ENCODE data around the gene METTL9.
"Not testable (repeated sequence)": the region's sequence is repeated elsewhere in the genome, so short reads cannot be mapped to it uniquely, and the experiment has no call there.

Gene METTL9

DNA sequence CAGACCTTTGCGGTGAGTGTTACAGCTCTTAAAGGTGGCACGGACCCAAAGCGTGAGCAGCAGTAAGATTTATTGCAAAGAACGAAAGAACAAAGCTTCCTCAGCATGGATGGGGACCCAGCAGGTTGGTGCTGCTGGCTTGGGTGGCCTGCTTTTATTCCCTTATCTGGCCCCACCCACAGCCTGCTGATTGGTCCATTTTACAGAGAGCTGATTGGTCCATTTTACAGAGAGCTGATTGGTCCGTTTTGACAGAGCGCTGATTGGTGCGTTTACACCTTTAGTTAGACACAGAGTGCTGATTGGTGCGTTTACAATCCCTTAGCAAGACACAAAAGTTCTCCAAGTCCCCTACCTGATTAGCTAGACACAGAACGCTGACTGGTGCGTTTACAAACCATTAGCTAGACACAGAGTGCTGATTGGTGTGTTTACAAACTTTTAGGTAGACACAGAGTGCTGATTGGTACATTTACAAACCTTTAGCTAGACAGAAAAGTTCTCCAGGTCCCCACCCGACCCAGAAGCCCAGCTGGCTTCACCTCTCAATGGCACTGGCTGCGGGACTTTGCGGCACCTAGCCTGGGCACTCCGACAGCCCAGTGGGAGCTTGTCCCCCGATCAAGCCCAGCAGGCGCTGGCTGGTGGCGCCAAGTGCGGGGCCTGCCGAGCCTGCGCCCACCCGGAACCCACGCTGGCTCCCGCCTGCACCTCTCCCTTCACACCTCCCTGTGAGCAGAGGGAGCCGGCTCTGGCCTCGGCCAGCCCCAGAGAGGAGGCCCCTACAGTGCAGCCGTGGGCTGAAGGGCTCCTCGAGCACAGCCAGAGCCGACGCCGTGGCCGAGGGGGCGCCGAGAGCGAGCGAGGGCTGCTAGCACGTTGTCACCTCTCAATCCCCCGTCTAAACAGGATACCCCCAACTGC is 30.5 kb downstream of the METTL9 start:
- H3K27ac Mint-ChIP-seq, ATAC-seq, H3K27me3 Mint-ChIP-seq, H3K4me3 Mint-ChIP-seq, H3K9me3 Mint-ChIP-seq, DNase-seq: not testable (repeated sequence)
- Mint-ChIP-seq H3K4me1 (peaks cover 52% of the 10 kb centered on the region), H3K36me3 (ENCODE audit: low read depth) (peaks cover 40% of the 10 kb centered on the region)

- H3K36me3 Mint-ChIP-seq (ENCODE audit: low read depth), result peaks cover 37% of the 10 kb centered on the region
- H3K27me3 Mint-ChIP-seq, H3K4me3 Mint-ChIP-seq, H3K9me3 Mint-ChIP-seq, DNase-seq, ATAC-seq, H3K27ac Mint-ChIP-seq: not testable (repeated sequence)
- peaks cover 47% of the 10 kb centered on the region for H3K4me1 Mint-ChIP-seq
Observed at GRCh38 chr16:21630866-21631265, 31.5 kb downstream of the METTL9 start.

GRCh38 chr16:21631376-21631775 is 32.0 kb downstream of the METTL9 start:
- ATAC-seq, DNase-seq, H3K4me3 Mint-ChIP-seq, H3K9me3 Mint-ChIP-seq, H3K27ac Mint-ChIP-seq, H3K27me3 Mint-ChIP-seq: not testable (repeated sequence)
- H3K4me1 Mint-ChIP-seq, result peaks cover 42% of the 10 kb centered on the region
- peaks cover 35% of the 10 kb centered on the region for H3K36me3 Mint-ChIP-seq (ENCODE audit: low read depth)

GRCh38 chr16:21631951-21632575 is 32.7 kb downstream of the METTL9 start:
- H3K9me3 Mint-ChIP-seq, DNase-seq, ATAC-seq, H3K27ac Mint-ChIP-seq, H3K4me3 Mint-ChIP-seq, H3K27me3 Mint-ChIP-seq: not testable (repeated sequence)
- Mint-ChIP-seq H3K36me3 (ENCODE audit: low read depth) (peaks cover 31% of the 10 kb centered on the region), H3K4me1 (peaks cover 36% of the 10 kb centered on the region)

DNA sequence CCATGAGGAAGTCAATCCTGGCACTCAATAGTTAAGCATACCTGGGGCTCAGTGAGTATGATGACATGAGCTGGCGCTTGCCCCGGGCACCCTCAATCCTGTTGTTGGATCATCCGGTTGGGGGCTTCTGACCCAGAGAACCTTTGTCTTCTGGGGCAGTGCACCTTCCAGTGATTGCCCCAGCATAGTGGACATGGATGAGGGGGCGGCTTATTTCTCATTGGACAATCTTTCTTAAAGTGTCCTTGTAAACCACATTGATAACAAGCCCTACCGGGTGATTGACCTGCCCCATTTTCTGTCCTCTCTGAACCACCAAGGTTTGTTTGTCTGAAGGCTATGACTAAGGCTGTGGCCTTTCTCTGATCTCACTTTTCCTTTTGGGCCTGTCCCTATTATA is 34.8 kb downstream of the METTL9 start:
- H3K9me3 Mint-ChIP-seq, result no peaks in the 10 kb centered on the region
- ATAC-seq (peak; percentile 36), DNase-seq (no peak)
- H3K36me3 Mint-ChIP-seq (ENCODE audit: low read depth), result peaks cover 15% of the 10 kb centered on the region
- H3K4me3 Mint-ChIP-seq, result no peak overlapping the region
- no peak overlapping the region for H3K27ac Mint-ChIP-seq
- H3K4me1 Mint-ChIP-seq, result peaks cover 49% of the 10 kb centered on the region
- H3K27me3 Mint-ChIP-seq, result no peaks in the 10 kb centered on the region

- not testable (repeated sequence) for H3K4me3 Mint-ChIP-seq; DNase-seq; H3K27ac Mint-ChIP-seq; H3K27me3 Mint-ChIP-seq; ATAC-seq; H3K9me3 Mint-ChIP-seq; H3K36me3 Mint-ChIP-seq (ENCODE audit: low read depth)
- H3K4me1 Mint-ChIP-seq, result peaks cover 51% of the 10 kb centered on the region
Observed at GRCh38 chr16:21635694-21636093, 36.3 kb downstream of the METTL9 start.

GRCh38 chr16:21637032-21637968 is 37.9 kb downstream of the METTL9 start:
- Mint-ChIP-seq H3K27me3 (no peaks in the 10 kb centered on the region), H3K4me1 (peaks cover 43% of the 10 kb centered on the region), H3K36me3 (ENCODE audit: low read depth) (peaks cover 8% of the 10 kb centered on the region), H3K27ac (no peak overlapping the region), H3K9me3 (no peaks in the 10 kb centered on the region), H3K4me3 (no peak overlapping the region)
- DNase-seq (no peak), ATAC-seq (no peak)

GRCh38 chr16:21638573-21638975 is 39.2 kb downstream of the METTL9 start:
- ATAC-seq, result peak; percentile 87

GRCh38 chr16:21639493-21639892 is 40.1 kb downstream of the METTL9 start:
- Mint-ChIP-seq H3K9me3 (no peaks in the 10 kb centered on the region), H3K27ac (no peak overlapping the region), H3K4me1 (peaks cover 34% of the 10 kb centered on the region), H3K27me3 (no peaks in the 10 kb centered on the region), H3K4me3 (no peak overlapping the region), H3K36me3 (ENCODE audit: low read depth) (peaks cover 8% of the 10 kb centered on the region)
- no peak for DNase-seq
- no peak for ATAC-seq

More at GRCh38 chr16:21638573-21638975, 39.2 kb downstream of the METTL9 start:
- Mint-ChIP-seq H3K4me1 (peaks cover 38% of the 10 kb centered on the region), H3K27ac (peak overlapping the region; percentile 47), H3K36me3 (ENCODE audit: low read depth) (peaks cover 8% of the 10 kb centered on the region), H3K4me3 (no peak overlapping the region), H3K9me3 (no peaks in the 10 kb centered on the region), H3K27me3 (no peaks in the 10 kb centered on the region)
- no peak for DNase-seq

DNA sequence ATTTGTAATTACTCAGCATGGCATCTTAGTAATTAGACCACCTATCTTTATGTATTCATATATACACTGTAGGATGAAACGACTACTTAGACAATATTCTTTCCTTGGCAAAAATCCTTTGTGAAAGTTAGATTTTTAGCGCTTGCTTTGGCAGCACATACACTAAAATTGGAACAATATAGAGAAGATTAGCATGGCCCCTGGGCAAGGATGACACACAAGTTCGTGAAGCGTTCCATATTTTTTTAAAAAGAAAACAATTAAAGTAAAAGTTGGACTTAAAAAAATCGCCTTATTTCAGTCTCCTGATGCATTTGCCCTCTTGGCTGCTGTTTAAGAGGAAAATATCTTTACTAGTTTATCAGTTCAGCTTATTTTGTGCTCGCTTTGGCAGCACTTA is 42.5 kb downstream of the METTL9 start:
- H3K36me3 Mint-ChIP-seq (ENCODE audit: low read depth), result peaks cover 3% of the 10 kb centered on the region
- H3K27me3 Mint-ChIP-seq, result no peaks in the 10 kb centered on the region
- no peak overlapping the region for H3K4me3 Mint-ChIP-seq
- H3K27ac Mint-ChIP-seq, result no peak overlapping the region
- ATAC-seq, result no peak
- no peaks in the 10 kb centered on the region for H3K9me3 Mint-ChIP-seq
- no peak for DNase-seq
- H3K4me1 Mint-ChIP-seq, result peaks cover 51% of the 10 kb centered on the region

DNA sequence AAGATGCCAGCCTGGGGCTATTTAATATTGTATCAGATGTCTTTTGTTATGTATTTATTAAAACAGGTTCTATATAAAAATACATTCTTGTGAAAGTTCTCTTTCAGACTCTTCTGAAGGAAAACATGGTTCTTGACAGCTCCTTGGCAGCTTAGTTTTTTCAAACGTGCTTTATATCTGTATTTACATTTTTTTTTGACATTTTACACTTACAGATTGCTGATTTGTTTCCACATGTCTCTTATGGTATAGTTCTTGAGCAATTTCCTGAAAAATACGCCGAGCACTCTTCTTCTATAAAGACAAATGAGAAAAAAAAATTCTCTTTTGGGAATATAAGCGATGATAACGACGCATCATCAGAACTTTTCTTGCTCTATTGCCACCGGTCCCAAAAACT is 43.5 kb downstream of the METTL9 start:
- H3K4me1 Mint-ChIP-seq, result peaks cover 55% of the 10 kb centered on the region
- ATAC-seq (no peak), DNase-seq (no peak)
- no peak overlapping the region for H3K4me3 Mint-ChIP-seq
- H3K9me3 Mint-ChIP-seq, result no peaks in the 10 kb centered on the region
- H3K27ac Mint-ChIP-seq, result no peak overlapping the region
- H3K27me3 Mint-ChIP-seq, result no peaks in the 10 kb centered on the region
- H3K36me3 Mint-ChIP-seq (ENCODE audit: low read depth), result peaks cover 5% of the 10 kb centered on the region

DNA sequence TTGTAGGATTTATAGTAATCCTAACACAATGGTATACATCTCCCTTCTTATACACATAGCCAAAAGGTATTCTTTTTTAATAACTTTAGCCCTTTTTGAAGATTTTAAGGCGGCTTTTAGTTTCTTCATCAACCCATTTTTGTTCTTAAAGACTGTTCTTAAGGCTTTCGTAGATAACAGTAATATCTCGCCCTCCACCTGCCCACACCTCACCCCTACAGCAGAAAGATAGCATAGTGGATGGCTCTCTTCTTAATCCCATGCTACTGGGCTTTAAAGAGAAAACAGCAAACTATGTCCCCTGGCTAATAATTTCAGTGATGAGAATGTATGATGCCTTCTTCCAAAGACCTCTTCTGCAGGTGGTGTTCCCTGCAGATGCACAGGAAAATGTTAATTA is 44.4 kb downstream of the METTL9 start:
- Mint-ChIP-seq H3K9me3 (no peaks in the 10 kb centered on the region), H3K4me3 (no peak overlapping the region), H3K4me1 (peaks cover 55% of the 10 kb centered on the region), H3K27me3 (no peaks in the 10 kb centered on the region), H3K27ac (no peak overlapping the region), H3K36me3 (ENCODE audit: low read depth) (peaks cover 5% of the 10 kb centered on the region)
- ATAC-seq (no peak), DNase-seq (no peak)

- ATAC-seq (no peak), DNase-seq (no peak)
- no peaks in the 10 kb centered on the region for H3K27me3 Mint-ChIP-seq
- peaks cover 5% of the 10 kb centered on the region for H3K36me3 Mint-ChIP-seq (ENCODE audit: low read depth)
- H3K9me3 Mint-ChIP-seq, result no peaks in the 10 kb centered on the region
- peaks cover 58% of the 10 kb centered on the region for H3K4me1 Mint-ChIP-seq
- H3K4me3 Mint-ChIP-seq, result peak overlapping the region; percentile 79
- peak overlapping the region; percentile 83 for H3K27ac Mint-ChIP-seq
Observed at GRCh38 chr16:21644674-21645073, 45.3 kb downstream of the METTL9 start.

- Mint-ChIP-seq H3K36me3 (ENCODE audit: low read depth) (peaks cover 5% of the 10 kb centered on the region), H3K9me3 (no peaks in the 10 kb centered on the region), H3K4me1 (peaks cover 62% of the 10 kb centered on the region), H3K4me3 (peak overlapping the region; percentile 79), H3K27me3 (no peaks in the 10 kb centered on the region), H3K27ac (peak overlapping the region; percentile 83)
- ATAC-seq, result peak; percentile 53
- DNase-seq, result peak; percentile 29
Observed at GRCh38 chr16:21645261-21645721, 45.9 kb downstream of the METTL9 start.
